Activated CD4-positive, alpha-beta T cell treated with anti-CD3 and anti-CD28 coated beads, Interleukin-2, amount 50 U/mL, for 48 hours (primary cell): ENCODE results near the gene ASS1.
"Not testable (repeated sequence)": the region's sequence is repeated elsewhere in the genome, so short reads cannot be mapped to it uniquely, and the experiment has no call there.

Source experiments
- DNase-seq, 2 experiments: peaks; one replicate each; pipeline ENCODE4 v3.0.0-alpha.2; 2020

The ASS1 gene

DNA sequence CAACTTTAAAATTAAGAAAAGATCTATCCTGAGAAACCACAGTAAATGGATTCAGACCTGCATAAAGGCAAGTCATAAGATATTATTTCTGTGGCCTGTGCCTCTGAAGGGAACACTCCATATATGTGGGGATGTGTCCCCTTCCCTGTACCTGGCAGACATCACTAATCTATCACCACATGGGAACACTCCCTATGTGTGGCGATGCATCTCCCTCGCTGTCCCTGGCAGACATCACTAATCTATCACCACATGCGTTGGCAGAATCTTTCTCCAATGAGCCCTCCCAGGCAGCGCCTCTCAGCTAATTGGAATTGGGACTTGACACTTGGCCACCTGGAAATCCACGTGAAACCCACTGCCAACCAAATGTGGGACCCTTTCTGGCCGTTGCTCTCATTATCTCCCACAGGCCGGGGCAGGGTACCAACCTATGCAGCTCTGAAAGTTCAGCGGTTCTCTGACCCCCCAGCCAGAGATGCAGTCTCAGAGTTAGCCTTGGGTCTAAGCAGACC is 25.2 kb upstream of the ASS1 start:
- DNase-seq = no peak

- DNase-seq = no peak
Measured at GRCh38 chr9:130421154-130421801, 23.5 kb upstream of the ASS1 start.

- no peak for DNase-seq
Measured at GRCh38 chr9:130421802-130422276, 22.9 kb upstream of the ASS1 start.

DNA sequence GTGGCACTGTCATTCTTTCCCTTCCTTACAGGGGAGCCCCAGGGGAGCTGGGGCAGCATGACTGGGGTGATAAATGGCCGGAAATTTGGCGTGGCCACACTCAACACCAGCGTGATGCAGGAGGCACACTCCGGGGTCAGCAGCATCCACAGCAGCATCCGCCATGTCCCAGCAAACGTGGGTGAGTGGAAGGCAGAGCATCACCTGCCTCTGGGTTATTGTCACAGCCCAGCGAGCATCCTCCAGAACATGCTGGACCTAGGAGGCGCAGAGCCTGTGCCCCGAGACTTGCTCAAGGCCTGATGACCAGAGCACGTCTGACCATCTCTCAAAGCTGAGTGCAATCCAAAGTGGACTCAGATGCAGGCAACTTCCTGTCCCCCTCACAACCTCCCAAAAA is 22.2 kb upstream of the ASS1 start:
- DNase-seq = no peak

DNA sequence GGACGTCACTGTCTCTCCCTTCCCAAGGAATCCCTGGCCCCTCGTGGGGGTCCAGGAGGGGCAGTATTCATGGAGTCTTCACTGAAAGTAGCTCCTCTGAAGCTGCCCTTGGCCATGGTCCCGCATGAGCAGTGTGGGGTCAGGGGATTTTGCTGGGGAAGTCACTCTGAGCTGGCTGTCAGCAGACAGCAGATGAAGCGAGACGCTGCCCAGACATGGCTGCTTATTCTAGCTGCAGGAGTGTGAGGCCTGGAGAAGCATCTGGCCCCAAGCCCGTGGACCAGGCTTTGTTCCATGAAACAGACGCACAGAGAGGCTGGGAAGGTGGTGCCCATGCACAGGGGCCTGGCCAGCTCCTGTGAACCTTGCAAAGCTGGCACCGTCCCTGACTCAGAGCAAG is 21.5 kb upstream of the ASS1 start:
- DNase-seq = no peak

GRCh38 chr9:130424595-130425454 is 19.9 kb upstream of the ASS1 start:
- DNase-seq = no peak

GRCh38 chr9:130425741-130426466 is 18.9 kb upstream of the ASS1 start:
- no peak for DNase-seq

DNA sequence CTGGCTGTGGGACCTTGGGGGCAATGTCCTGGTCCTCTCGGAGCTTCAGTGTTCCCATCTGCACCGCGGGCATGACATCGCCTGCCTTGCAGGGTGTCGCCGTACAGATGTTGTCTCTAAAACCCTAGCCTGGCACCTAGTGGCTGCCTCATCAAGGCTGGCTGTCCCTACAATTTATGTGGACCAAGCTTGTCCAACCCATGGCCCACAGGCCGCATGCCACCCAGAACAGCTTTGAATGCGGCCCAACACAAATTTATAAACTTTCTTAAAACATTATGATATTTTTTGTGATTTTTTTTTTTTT is 18.3 kb upstream of the ASS1 start:
- DNase-seq = no peak

- no peak for DNase-seq
Measured at GRCh38 chr9:130426883-130427282, 17.9 kb upstream of the ASS1 start.

DNA sequence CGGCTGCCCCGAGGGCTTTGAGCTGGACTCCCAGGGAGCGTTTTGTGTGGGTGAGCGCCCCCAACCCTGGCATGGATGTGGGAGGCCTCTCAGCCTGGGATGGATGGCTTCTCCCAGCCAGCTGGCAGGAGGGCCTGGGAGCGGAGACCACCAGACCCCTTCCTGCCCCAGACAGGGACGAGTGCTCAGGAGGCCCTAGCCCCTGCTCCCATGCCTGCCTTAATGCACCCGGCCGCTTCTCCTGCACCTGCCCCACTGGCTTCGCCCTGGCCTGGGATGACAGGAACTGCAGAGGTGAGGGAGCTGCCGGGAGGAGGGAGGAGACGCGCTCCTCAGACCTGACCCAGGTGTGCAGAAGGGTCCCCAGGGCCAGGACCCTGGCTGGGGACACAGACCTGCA is 17.4 kb upstream of the ASS1 start:
- no peak for DNase-seq

DNA sequence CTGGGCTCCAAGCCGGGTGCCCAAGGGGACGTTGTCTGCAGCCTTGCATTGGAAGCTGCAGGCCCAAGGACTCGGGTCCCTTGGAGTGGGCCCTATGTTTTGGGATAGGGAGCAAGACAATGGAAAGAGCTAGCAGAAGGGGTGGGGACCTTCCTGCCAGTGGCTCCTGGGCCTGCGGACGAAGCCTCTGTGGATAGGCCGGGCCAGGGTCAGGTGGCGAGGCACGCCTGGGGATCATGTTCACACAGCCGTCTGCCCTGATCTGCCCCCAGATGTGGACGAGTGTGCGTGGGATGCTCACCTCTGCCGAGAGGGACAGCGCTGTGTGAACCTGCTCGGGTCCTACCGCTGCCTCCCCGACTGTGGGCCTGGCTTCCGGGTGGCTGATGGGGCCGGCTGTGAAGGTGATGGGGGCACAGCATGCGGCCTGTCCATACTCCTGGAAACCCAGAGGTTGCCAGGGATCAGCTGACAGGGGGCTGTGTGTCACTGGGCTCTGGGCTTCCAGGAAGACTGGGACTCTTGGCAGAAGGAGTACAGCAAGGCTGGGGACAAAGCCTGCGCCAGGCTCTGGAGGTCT is 16.6 kb upstream of the ASS1 start:
- DNase-seq = no peak

DNA sequence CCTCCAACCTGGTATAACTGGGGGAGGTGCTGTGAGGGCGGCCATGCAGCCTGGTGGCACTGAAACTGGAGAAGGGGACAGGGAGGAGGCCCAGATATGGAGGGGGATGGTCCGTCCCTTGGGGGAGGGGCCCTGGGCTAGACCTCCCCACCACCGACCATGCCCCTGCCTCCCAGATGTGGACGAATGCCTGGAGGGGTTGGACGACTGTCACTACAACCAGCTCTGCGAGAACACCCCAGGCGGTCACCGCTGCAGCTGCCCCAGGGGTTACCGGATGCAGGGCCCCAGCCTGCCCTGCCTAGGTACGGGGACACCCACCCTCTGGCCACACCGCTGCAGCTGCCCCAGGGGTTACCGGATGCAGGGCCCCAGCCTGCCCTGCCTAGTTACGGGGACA is 15.4 kb upstream of the ASS1 start:
- DNase-seq = no peak

GRCh38 chr9:130429831-130430230 is 14.9 kb upstream of the ASS1 start:
- DNase-seq = no peak

GRCh38 chr9:130430232-130430631 is 14.5 kb upstream of the ASS1 start:
- DNase-seq = no peak

DNA sequence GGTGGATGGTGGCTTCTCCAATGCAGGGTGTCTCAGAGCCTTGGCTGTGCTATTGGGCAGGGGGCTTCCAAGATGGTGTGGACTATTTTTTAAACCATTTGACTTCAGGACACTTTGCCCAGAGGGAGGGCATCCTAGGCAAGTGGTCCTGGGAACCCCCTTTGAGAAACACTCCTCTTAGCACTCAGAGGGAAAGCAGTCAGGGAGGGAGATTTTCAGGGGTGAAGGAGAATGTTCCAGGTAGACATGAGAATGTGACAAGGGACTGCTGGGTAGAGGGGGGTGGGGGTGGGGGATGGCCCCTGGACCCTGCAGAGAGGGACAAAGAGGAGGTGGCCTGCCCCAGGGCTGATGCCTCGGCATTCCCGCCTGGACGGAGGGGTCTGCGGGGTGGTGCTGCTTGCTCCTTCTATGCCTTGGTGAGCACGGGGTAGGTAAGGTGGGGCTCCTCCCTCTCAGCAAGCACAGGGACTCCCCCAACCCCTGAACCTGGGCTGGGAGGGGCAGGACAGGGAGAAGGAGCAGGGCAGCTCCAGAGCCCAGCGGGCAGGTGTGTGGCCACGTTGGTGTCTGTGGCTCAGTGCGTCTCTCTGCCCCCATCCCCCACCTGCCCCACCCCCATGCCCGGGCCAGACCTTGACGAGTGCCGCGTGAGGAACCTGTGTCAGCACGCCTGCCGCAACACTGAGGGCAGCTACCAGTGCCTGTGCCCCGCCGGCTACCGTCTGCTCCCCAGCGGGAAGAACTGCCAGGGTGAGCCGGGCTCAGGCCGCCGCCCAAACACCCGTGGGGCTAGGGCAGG is 13.8 kb upstream of the ASS1 start:
- DNase-seq = no peak

GRCh38 chr9:130431536-130432303 is 13.0 kb upstream of the ASS1 start:
- DNase-seq = no peak

DNA sequence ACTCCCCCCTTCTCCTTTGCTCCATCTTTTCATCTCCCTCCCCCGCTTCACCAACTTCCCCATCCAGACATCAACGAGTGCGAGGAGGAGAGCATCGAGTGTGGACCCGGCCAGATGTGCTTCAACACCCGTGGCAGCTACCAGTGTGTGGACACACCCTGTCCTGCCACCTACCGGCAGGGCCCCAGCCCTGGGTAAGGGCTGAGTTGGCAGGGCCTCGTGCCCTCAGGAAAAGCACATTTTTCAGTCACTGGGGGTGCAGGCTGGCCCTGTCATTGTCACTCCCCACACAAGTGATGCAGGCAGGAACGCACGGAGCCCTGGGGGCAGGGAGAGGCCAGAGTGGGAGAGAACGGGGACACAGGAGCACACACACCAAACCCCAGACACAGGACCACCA is 12.4 kb upstream of the ASS1 start:
- no peak for DNase-seq

- DNase-seq = no peak
Measured at GRCh38 chr9:130432796-130433167, 12.0 kb upstream of the ASS1 start.

DNA sequence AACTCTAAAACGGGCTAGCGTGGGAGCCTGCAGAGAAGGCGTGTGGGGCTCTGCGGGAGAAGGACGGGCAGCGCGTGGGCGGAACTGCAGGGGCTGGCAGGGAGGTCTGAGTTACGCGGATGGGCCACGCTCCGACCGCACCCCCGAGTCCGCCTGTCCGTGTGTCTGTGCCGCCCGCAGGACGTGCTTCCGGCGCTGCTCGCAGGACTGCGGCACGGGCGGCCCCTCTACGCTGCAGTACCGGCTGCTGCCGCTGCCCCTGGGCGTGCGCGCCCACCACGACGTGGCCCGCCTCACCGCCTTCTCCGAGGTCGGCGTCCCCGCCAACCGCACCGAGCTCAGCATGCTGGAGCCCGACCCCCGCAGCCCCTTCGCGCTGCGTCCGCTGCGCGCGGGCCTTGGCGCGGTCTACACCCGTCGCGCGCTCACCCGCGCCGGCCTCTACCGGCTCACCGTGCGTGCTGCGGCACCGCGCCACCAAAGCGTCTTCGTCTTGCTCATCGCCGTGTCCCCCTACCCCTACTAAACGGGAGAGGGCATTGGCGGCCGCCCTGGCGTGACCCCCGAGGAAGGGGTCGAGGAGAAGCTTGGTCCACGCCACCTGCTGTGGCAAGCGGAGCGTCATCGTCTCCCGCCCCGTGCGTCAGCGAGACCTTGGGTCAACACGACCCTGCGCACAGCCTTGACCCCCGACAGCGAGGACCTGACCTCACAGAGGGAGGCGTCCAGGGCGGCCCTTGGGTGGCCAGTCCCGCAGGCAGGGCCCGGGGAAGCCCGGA is 11.4 kb upstream of the ASS1 start:
- DNase-seq = peak; percentile 41 to 46

DNA sequence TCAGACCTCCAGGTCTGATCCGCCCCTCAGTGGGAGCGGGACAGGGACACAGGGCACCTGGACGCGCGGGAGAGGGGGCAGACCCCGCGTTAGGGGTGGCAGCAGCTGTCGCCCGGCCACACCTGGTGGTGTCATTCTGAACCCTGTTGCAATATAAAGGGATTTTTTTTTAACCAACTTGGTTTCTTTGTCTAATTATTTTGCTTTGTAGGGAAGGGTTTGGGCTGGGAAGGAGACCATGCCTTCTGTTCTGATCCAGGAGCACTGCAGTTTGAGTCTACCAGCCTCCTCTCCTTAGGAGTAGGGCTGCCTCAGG is 10.9 kb upstream of the ASS1 start:
- no peak for DNase-seq

- DNase-seq = not testable (repeated sequence)
Measured at GRCh38 chr9:130434656-130435055, 10.1 kb upstream of the ASS1 start.
